HG03135 (cell line): ENCODE measurements around the gene RFTN1.
"Not testable (repeated sequence)": the region's sequence is repeated elsewhere in the genome, so short reads cannot be mapped to it uniquely, and the experiment has no call there.

Source experiments
- ATAC-seq: cut with Tn5 transposase; IDR thresholded peaks from one replicate; pipeline ENCODE4 v1.9.1; 2021; ENCODE audit warnings: mild to moderate bottlenecking, moderate library complexity; ENCODE audit not compliant: unreplicated experiment

RFTN1 gene

GRCh38 chr3:16507578-16508242 lies 5.8 kb downstream of the RFTN1 start:
- no peak for ATAC-seq

- ATAC-seq: no peak
These were observed 6.5 kb downstream of the RFTN1 start for GRCh38 chr3:16506884-16507577.

GRCh38 chr3:16506451-16506850 lies 7.0 kb downstream of the RFTN1 start:
- ATAC-seq: no peak

GRCh38 chr3:16504692-16505091 lies 8.8 kb downstream of the RFTN1 start:
- ATAC-seq: no peak

- peak; percentile 91 for ATAC-seq
These were observed 9.3 kb downstream of the RFTN1 start for GRCh38 chr3:16504242-16504641.

GRCh38 chr3:16503191-16503776 lies 10.2 kb downstream of the RFTN1 start:
- no peak for ATAC-seq

GRCh38 chr3:16502347-16502908 lies 11.1 kb downstream of the RFTN1 start:
- no peak for ATAC-seq

GRCh38 chr3:16501376-16501775 lies 12.1 kb downstream of the RFTN1 start:
- ATAC-seq: no peak

GRCh38 chr3:16500911-16501310 lies 12.6 kb downstream of the RFTN1 start:
- no peak for ATAC-seq

- ATAC-seq: no peak
These were observed 13.4 kb downstream of the RFTN1 start for GRCh38 chr3:16500093-16500492.

- no peak for ATAC-seq
These were observed 14.1 kb downstream of the RFTN1 start for GRCh38 chr3:16499351-16499750.

- no peak for ATAC-seq
These were observed 15.2 kb downstream of the RFTN1 start for GRCh38 chr3:16498130-16498890.

- no peak for ATAC-seq
These were observed 16.9 kb downstream of the RFTN1 start for GRCh38 chr3:16496408-16497222.

- ATAC-seq: no peak
These were observed 17.5 kb downstream of the RFTN1 start for GRCh38 chr3:16496008-16496407.

- ATAC-seq: no peak
These were observed 18.6 kb downstream of the RFTN1 start for GRCh38 chr3:16494814-16495431.

GRCh38 chr3:16494094-16494493 lies 19.4 kb downstream of the RFTN1 start:
- ATAC-seq: no peak

GRCh38 chr3:16490062-16490619 lies 23.4 kb downstream of the RFTN1 start:
- ATAC-seq: no peak

GRCh38 chr3:16489326-16490061 lies 24.0 kb downstream of the RFTN1 start:
- ATAC-seq: not testable (repeated sequence)

- ATAC-seq: no peak
These were observed 24.9 kb downstream of the RFTN1 start for GRCh38 chr3:16488637-16489036.
